Peyer's patch (tissue), 4 donors: Measurements from ENCODE around the gene PPFIA4. TPM values are rescaled to one million over a fixed set of nuclear protein-coding genes. Genes with fewer than 3 reads are reported as not detected.

ENCODE experiments used
- DNase-seq, 3 donors: peaks; one replicate each; pipeline ENCODE4 v3.0.0-alpha.2; 2017 to 2019
- H3K27ac ChIP-seq, 4 donors: fragments of 200-600 bp; sonication (generic); one replicate each; pipeline ENCODE4 v1.5.1; 2016 to 2019
- H3K27me3 ChIP-seq, 2 donors: fragments of 200-600 bp; sonication (generic); one replicate each; pipeline ENCODE4 v1.5.1; 2019
- H3K36me3 ChIP-seq, 3 donors: fragments of 200-600 bp; sonication (generic); one replicate each; pipeline ENCODE4 v1.5.1; 2016 to 2019
- H3K4me1 ChIP-seq, 4 donors: fragments of 200-600 bp; sonication (generic); one replicate each; pipeline ENCODE4 v1.5.1; 2016 to 2019
- H3K4me3 ChIP-seq, 4 donors: fragments of 200-600 bp; sonication (generic); 1 replicate in 3 of 4; 2 replicates in 1 of 4; pipeline ENCODE4 v1.5.1; 2016 to 2019; ENCODE audit warnings: mild to moderate bottlenecking in 1 of 4
- H3K9me3 ChIP-seq, 4 donors: fragments of 200-600 bp; sonication (generic); one replicate each; pipeline ENCODE4 v1.5.1; 2016 to 2019; ENCODE audit warnings: mild to moderate bottlenecking in 1 of 4
- POLR2A ChIP-seq, 2 donors: fragments of 450-650 bp; IDR thresholded peaks; one replicate each; pipeline ENCODE4 v1.5.1; 2017; ENCODE audit warnings: antibody characterized with exemption in 2 of 2, mild to moderate bottlenecking in 2 of 2, moderate library complexity in 2 of 2
- total RNA-seq, 4 donors: library from RNA; depleted of rRNA; stranded (reverse); fragments of >200 nt; gene quantifications; one replicate each; pipeline ENCODE4 v1.1.0, GENCODE V29; 2016
- TF ChIP-seq, protein P1 (sequence below), 6 experiments: fragments of 450-650 bp in 4 of 6; fragments of 200-600 bp in 2 of 6; sonication (generic) in 1 of 6; IDR thresholded peaks; one replicate each; pipeline ENCODE4 v1.5.1; 2017 to 2019; ENCODE audit warnings: antibody characterized with exemption in 6 of 6, mild to moderate bottlenecking in 3 of 6, moderate library complexity in 1 of 6

Gene PPFIA4
- total RNA-seq, 4 donors from 2014 or later, result 0.54 to 1.8 (median 1.7) TPM; not detected in 1

DNA sequence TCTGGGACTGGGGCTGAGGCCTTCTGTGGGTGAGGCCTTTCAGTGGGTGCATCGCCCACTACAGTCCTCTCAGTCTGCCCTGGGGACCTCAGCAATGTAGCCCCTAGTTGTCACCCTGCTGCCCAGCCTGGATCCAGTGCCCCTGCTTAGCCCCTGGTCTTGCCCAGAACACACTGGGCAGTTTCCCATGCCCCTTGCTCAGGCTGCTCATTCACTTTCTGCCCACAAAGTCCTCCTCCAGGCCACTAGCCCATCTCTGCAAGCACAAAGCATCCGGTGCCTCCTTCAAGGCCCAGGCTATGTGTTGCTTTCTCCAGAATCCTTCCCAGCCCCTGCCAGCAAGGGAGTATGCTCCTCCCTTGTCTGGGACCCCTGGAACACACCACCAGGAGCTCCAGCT, 95.9 kb downstream of the PPFIA4 start:
- Histone ChIP-seq H3K36me3 (no peaks in the 10 kb centered on the region), H3K27ac (no peak overlapping the region), H3K27me3 (no peaks in the 10 kb centered on the region), H3K4me1 (peaks cover 0 to 8% (median 2%) of the 10 kb centered on the region in 4 donors), H3K9me3 (no peaks in the 10 kb centered on the region), H3K4me3 (no peak overlapping the region)
- TF ChIP-seq POLR2A (IDR thresholded peaks at IDR 0.05), result no peak
- TF ChIP-seq, protein P1, sequence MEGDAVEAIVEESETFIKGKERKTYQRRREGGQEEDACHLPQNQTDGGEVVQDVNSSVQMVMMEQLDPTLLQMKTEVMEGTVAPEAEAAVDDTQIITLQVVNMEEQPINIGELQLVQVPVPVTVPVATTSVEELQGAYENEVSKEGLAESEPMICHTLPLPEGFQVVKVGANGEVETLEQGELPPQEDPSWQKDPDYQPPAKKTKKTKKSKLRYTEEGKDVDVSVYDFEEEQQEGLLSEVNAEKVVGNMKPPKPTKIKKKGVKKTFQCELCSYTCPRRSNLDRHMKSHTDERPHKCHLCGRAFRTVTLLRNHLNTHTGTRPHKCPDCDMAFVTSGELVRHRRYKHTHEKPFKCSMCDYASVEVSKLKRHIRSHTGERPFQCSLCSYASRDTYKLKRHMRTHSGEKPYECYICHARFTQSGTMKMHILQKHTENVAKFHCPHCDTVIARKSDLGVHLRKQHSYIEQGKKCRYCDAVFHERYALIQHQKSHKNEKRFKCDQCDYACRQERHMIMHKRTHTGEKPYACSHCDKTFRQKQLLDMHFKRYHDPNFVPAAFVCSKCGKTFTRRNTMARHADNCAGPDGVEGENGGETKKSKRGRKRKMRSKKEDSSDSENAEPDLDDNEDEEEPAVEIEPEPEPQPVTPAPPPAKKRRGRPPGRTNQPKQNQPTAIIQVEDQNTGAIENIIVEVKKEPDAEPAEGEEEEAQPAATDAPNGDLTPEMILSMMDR (IDR thresholded peaks at IDR 0.05), result no peak
- DNase-seq, result peak in 1 of 3 donors; percentile 26

DNA sequence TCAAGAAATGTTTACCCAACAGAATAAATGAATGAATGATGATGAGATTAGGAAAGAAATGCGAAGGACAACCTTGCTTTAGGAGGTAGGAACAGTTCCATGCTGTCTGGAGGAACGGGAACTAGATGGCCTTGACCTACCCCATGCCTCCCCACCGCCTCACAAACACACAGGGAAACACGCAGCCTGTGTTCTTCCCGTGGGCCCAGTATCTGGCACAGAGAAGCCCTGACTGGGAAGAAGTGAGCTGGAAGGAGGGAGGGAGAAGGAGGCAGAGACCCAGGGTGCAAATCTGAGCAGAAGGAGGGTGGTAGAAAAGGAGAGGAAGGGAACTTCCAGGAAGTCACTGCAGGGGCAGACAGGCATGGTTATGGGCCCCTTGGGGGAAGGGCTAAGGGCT, 97.7 kb downstream of the PPFIA4 start:
- Histone ChIP-seq H3K27me3 (no peaks in the 10 kb centered on the region), H3K4me1 (peaks cover 0 to 22% (median 2%) of the 10 kb centered on the region in 4 donors), H3K36me3 (no peaks in the 10 kb centered on the region), H3K9me3 (no peaks in the 10 kb centered on the region), H3K27ac (no peak overlapping the region), H3K4me3 (no peak overlapping the region)
- TF ChIP-seq, protein P1 (IDR thresholded peaks at IDR 0.05), result no peak
- TF ChIP-seq POLR2A (IDR thresholded peaks at IDR 0.05), result no peak
- DNase-seq, result peak in 1 of 3 donors; percentile 29

DNA sequence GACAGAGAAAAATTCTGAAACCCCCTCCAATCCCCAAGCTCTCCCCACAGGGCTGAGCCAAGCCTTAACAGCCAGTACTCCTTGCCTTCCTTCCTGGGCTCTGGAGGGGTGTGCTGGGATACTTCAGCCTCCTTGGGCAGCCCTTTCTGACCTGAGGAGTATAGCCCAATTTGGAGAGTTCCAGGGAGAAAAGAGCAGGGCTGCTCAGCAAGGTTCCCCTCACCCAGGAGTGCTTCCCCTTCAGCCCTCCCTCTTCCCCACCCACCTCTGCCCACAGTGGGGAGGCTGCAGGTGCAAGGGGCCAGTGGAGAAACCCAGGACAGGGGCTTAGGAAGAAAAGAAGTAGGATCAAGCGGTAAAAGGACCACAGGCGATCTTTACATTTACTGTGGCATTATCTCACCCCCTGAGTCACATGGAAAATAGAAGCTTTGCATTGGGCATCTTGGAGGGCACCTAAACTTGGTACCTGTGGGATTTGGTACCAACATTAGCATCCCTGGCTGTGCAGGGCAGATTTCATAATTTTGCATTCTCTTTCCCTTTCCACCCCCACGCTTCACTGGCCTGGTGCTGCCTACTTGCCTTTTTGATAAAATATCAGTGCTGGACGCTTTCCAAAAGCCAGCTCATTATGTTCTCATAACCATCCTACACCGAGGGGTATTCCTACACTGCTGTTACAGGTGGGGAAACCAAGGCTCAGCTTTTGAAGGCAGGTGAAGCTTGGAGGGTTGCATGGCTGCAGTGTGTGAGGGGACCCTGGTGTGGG, 98.4 kb downstream of the PPFIA4 start:
- Histone ChIP-seq H3K4me3 (no peak overlapping the region), H3K9me3 (no peaks in the 10 kb centered on the region), H3K36me3 (no peaks in the 10 kb centered on the region), H3K4me1 (peaks cover 0 to 27% (median 2%) of the 10 kb centered on the region in 4 donors), H3K27ac (no peak overlapping the region), H3K27me3 (no peaks in the 10 kb centered on the region)
- peak in 1 of 3 donors; percentile 14 for DNase-seq
- TF ChIP-seq POLR2A (IDR thresholded peaks at IDR 0.05), result no peak
- TF ChIP-seq, protein P1 (IDR thresholded peaks at IDR 0.05), result no peak

DNA sequence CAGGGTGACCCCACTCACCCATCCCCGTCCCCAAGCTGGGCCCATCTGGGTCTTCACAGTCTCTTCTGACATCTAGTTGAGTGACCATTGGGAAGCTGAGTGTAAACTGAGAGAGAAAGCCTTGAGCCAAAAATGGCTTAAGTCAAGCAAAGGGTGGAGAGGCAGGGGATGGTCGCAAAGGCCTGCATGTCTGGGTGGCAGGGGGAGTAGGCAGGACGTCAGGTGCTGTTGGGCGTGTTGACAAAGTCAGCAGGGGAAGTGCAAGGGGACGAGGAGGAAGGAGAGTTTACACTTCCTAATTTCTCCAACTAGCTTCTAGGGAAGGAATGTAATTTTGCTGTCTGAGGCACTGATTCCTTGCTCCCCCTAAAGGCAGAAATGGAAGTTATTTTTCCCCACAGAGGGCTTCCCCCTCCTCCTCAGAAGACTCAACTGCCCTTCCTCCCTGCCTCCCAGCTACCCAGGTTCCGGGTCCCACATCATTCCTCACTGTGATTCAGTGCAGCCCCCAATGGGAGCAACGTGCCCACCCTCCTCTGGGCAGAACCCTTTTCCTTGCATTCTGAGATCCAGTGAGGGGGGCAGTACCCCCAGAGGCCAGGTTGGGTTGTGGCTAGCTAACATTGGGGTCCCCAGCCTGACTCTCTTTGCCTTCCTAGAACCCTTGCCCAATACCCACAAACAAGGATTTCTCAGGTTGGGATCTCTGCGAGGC, 100.0 kb downstream of the PPFIA4 start:
- H3K27ac ChIP-seq, result peak overlapping the region in 1 of 4 donors; percentile 10
- H3K4me1 ChIP-seq, result peaks cover 0 to 27% (median 2%) of the 10 kb centered on the region in 4 donors
- H3K36me3 ChIP-seq, result no peaks in the 10 kb centered on the region
- no peaks in the 10 kb centered on the region for H3K27me3 ChIP-seq
- H3K4me3 ChIP-seq, result no peak overlapping the region
- no peak for TF ChIP-seq POLR2A (IDR thresholded peaks at IDR 0.05)
- TF ChIP-seq, protein P1 (IDR thresholded peaks at IDR 0.05), result peak in 2 of 6 experiments; percentile 12 to 19
- peak in 1 of 3 donors; percentile 41 for DNase-seq
- no peaks in the 10 kb centered on the region for H3K9me3 ChIP-seq

DNA sequence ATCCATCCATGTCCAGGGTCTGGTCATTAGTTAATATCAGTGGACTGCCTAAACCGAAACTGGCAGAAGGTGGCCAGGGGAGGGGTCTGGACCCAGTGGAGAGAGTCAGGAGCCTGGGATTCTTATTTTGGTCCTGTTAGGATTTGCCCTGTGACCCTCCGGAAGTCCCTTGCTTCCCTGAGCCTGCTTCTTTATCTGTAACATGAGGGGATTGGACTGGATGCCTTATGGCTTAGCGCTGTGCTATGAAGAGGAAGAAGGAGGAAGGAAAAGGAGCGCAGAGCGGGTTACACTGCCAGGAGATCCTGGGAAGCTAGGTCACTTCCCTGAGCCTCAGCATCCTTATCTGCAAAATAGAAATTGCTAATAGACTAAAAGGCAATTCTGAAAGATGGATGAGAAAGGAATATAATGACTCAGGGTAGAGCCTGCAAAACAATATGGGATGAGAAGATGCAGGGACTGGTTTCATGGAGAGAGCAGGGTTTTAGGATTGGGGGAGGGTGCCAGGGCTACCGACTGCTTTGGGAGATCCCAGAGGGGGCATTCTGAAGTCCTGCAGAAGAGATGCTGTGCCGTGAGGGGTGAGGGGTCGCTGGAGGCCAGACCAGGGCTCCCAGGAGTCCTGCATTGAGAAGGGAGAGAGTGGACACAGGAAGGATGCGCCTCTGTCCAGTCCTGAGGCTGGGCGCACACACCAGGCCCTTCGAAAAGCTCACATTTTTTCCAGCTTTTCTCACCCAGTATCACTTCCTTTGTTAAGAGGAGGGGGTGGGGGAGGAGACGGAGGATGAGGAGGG, 100.8 kb downstream of the PPFIA4 start:
- Histone ChIP-seq H3K9me3 (no peaks in the 10 kb centered on the region), H3K36me3 (no peaks in the 10 kb centered on the region), H3K27ac (peak overlapping the region in 3 of 4 donors; percentile 32 to 62 (median 62)), H3K27me3 (no peaks in the 10 kb centered on the region), H3K4me1 (peaks cover 0 to 27% (median 2%) of the 10 kb centered on the region in 4 donors), H3K4me3 (peak overlapping the region in 3 of 4 donors; percentile 12 to 49 (median 41))
- peak in 1 of 3 donors; percentile 25 for DNase-seq
- TF ChIP-seq, protein P1 (IDR thresholded peaks at IDR 0.05), result no peak
